HEK293T (cell line): ENCODE results near the gene CISH.

Experiments used
- ELF4 ChIP-seq: fragments of 450-650 bp; IDR thresholded peaks from 2 replicates; pipeline ENCODE4 v1.6.1; 2017; ENCODE audit warnings: antibody characterized with exemption
- FOXA1 ChIP-seq: fragments of 450-650 bp; IDR thresholded peaks from 2 replicates; pipeline ENCODE4 v1.6.1; 2016; ENCODE audit warnings: mild to moderate bottlenecking
- FOXK2 ChIP-seq: fragments of 450-650 bp; IDR thresholded peaks from 2 replicates; pipeline ENCODE4 v1.6.1; 2016; ENCODE audit warnings: mild to moderate bottlenecking
- FOXM1 ChIP-seq: fragments of 450-650 bp; IDR thresholded peaks from 2 replicates; pipeline ENCODE4 v1.6.1; 2017; ENCODE audit warnings: mild to moderate bottlenecking, borderline replicate concordance
- HDGF ChIP-seq: fragments of 450-650 bp; IDR thresholded peaks from 2 replicates; pipeline ENCODE4 v1.6.1; 2017; ENCODE audit warnings: antibody characterized with exemption, borderline replicate concordance
- L3MBTL2 ChIP-seq: fragments of 450-650 bp; conservative IDR thresholded peaks from 2 replicates; pipeline ENCODE4 v1.6.1; 2016; ENCODE audit warnings: mild to moderate bottlenecking
- LEF1 ChIP-seq: fragments of 450-650 bp; IDR thresholded peaks from 2 replicates; pipeline ENCODE4 v1.6.1; 2017; ENCODE audit warnings: mild to moderate bottlenecking, borderline replicate concordance
- SP1 ChIP-seq: fragments of 450-650 bp; IDR thresholded peaks from 2 replicates; pipeline ENCODE4 v1.6.1; 2017
- TARDBP ChIP-seq: fragments of 450-650 bp; IDR thresholded peaks from 2 replicates; pipeline ENCODE4 v1.6.1; 2016
- ZNF384 ChIP-seq: fragments of 450-650 bp; IDR thresholded peaks from 2 replicates; pipeline ENCODE4 v1.6.1; 2016

DNA sequence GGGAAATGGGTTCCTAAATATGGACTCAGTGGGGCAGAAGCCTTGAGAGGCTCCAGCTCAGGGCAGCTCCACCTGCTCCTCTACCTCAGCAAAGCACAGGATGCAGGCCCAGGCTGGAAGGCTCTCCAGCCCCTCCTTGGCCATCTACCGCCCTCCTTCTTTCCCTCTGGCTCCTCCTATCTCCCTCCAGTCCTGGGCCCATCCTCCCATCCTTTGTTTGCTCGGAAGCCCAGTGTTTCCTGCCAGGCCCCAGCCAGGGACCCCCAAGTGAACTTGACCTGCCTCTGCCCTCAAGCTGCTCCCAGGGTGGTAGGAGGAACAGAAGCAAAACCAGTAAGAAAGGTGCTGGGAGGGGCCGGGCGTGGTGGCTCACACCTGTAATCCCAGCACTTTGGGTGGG is 25.4 kb upstream of the CISH start:
- TF ChIP-seq ZNF384 (no peak), SP1 (no peak), L3MBTL2 (no peak), FOXK2 (no peak), LEF1 (no peak), TARDBP (no peak), HDGF (no peak), FOXA1 (no peak), FOXM1 (no peak), ELF4 (no peak)
